GM13977 (cell line): Measurements from ENCODE around the gene SELENOW.
"Not testable (repeated sequence)": the region's sequence is repeated elsewhere in the genome, so short reads cannot be mapped to it uniquely, and the experiment has no call there.

Source experiments
- DNase-seq: peaks from one replicate; pipeline ENCODE4 v3.0.0; 2012; ENCODE audit warnings: low spot score
- CTCF ChIP-seq: IDR thresholded peaks from 2 replicates; pipeline ENCODE4 v1.5.1; 2012; ENCODE audit warnings: mild to moderate bottlenecking, control low read depth; ENCODE audit not compliant: insufficient read depth; ENCODE audit errors: extremely low read depth, missing control alignments
- in situ Hi-C: fragments of 300-500 bp; cut with MboI; formaldehyde crosslinking; loops from one replicate; pipeline ENCODE4 v1.12.0; 2022; ENCODE audit warnings: low sequenced_read_pairs, low pct_unique_long_range_greater_than_20kb, mixed read lengths, inconsistent platforms; ENCODE audit not compliant: unreplicated experiment

The SELENOW gene

GRCh38 chr19:47781590-47782262 is 3.2 kb downstream of the SELENOW start:
- TF ChIP-seq CTCF: no peak
- in situ Hi-C loops: no loop called here
- no peak for DNase-seq

GRCh38 chr19:47786566-47786965 is 8.1 kb downstream of the SELENOW start:
- no peak for TF ChIP-seq CTCF
- in situ Hi-C loops: no loop called here
- no peak for DNase-seq

- in situ Hi-C loops, DNase-seq: not testable (repeated sequence)
These were observed 8.8 kb downstream of the SELENOW start for GRCh38 chr19:47787307-47787706.

GRCh38 chr19:47789811-47790210 is 11.3 kb downstream of the SELENOW start:
- in situ Hi-C loops, DNase-seq: not testable (repeated sequence)

GRCh38 chr19:47790398-47790814 is 11.9 kb downstream of the SELENOW start:
- peak; percentile 93 for TF ChIP-seq CTCF
- in situ Hi-C loops: no loop called here
- peak; percentile 82 for DNase-seq

GRCh38 chr19:47792616-47793015 is 14.1 kb downstream of the SELENOW start:
- no peak for DNase-seq
- no peak for TF ChIP-seq CTCF
- in situ Hi-C loops: no loop called here

GRCh38 chr19:47794526-47794925 is 16.0 kb downstream of the SELENOW start:
- no peak for DNase-seq
- in situ Hi-C loops: no loop called here
- TF ChIP-seq CTCF: peak; percentile 6

- no peak for TF ChIP-seq CTCF
These were observed 18.3 kb downstream of the SELENOW start for GRCh38 chr19:47796785-47797184.

More at GRCh38 chr19:47796785-47797184, 18.3 kb downstream of the SELENOW start:
- DNase-seq: no peak
- in situ Hi-C loops: no loop called here
